NOMO-1 (cell line): ENCODE data around the gene RIMBP2.

Experiments
- DNase-seq, 2 experiments: peaks; one replicate each; lab custom pipeline; 2025; ENCODE audit not compliant: unreplicated experiment in 2 of 2; lab: John Stamatoyannopoulos, UW

Gene RIMBP2

GRCh38 chr12:130435826-130436225 lies 280.3 kb downstream of the RIMBP2 start:
- DNase-seq, result no peak

GRCh38 chr12:130435331-130435730 lies 280.8 kb downstream of the RIMBP2 start:
- DNase-seq, result no peak

GRCh38 chr12:130434560-130434959 lies 281.5 kb downstream of the RIMBP2 start:
- no peak for DNase-seq

GRCh38 chr12:130433834-130434233 lies 282.3 kb downstream of the RIMBP2 start:
- DNase-seq, result no peak

- no peak for DNase-seq
Observed at GRCh38 chr12:130433411-130433810, 282.7 kb downstream of the RIMBP2 start.

- DNase-seq, result no peak
Observed at GRCh38 chr12:130431176-130431575, 284.9 kb downstream of the RIMBP2 start.

- no peak for DNase-seq
Observed at GRCh38 chr12:130429656-130430505, 286.2 kb downstream of the RIMBP2 start.

- no peak for DNase-seq
Observed at GRCh38 chr12:130428116-130428515, 288.0 kb downstream of the RIMBP2 start.

GRCh38 chr12:130427381-130427887 lies 288.7 kb downstream of the RIMBP2 start:
- DNase-seq, result no peak

GRCh38 chr12:130425698-130426245 lies 290.3 kb downstream of the RIMBP2 start:
- DNase-seq, result no peak

GRCh38 chr12:130424858-130425697 lies 291.0 kb downstream of the RIMBP2 start:
- DNase-seq, result no peak

- no peak for DNase-seq
Observed at GRCh38 chr12:130423991-130424857, 291.9 kb downstream of the RIMBP2 start.

- DNase-seq, result no peak
Observed at GRCh38 chr12:130423136-130423535, 293.0 kb downstream of the RIMBP2 start.

- DNase-seq, result no peak
Observed at GRCh38 chr12:130422676-130423075, 293.4 kb downstream of the RIMBP2 start.

- no peak for DNase-seq
Observed at GRCh38 chr12:130421896-130422295, 294.2 kb downstream of the RIMBP2 start.

GRCh38 chr12:130420071-130420470 lies 296.0 kb downstream of the RIMBP2 start:
- no peak for DNase-seq

- no peak for DNase-seq
Observed at GRCh38 chr12:130419116-130419515, 297.0 kb downstream of the RIMBP2 start.

GRCh38 chr12:130418251-130418650 lies 297.8 kb downstream of the RIMBP2 start:
- DNase-seq, result no peak

GRCh38 chr12:130414381-130414780 lies 301.7 kb downstream of the RIMBP2 start:
- DNase-seq, result no peak

- DNase-seq, result no peak
Observed at GRCh38 chr12:130413909-130414308, 302.2 kb downstream of the RIMBP2 start.
